GM21737 (cell line): ENCODE results near the gene DXO.

Source experiments
- ATAC-seq: cut with Tn5 transposase; IDR thresholded peaks from one replicate; pipeline ENCODE4 v1.9.1; 2021; ENCODE audit warnings: mild to moderate bottlenecking, moderate library complexity; ENCODE audit not compliant: unreplicated experiment

DXO gene

GRCh38 chr6:31958741-31959739 is 12.9 kb downstream of the DXO start, which contains the start of the genes NELFE and SKIC2:
Gene NELFE, minus strand, starts transcription at chr6:31958971. Its CDS starts 525 bp downstream, at chr6:31958446.
Gene SKIC2, plus strand, starts transcription at chr6:31959175. Its CDS starts 18 bp downstream, at chr6:31959193.
- ATAC-seq = peak; percentile 95

DNA sequence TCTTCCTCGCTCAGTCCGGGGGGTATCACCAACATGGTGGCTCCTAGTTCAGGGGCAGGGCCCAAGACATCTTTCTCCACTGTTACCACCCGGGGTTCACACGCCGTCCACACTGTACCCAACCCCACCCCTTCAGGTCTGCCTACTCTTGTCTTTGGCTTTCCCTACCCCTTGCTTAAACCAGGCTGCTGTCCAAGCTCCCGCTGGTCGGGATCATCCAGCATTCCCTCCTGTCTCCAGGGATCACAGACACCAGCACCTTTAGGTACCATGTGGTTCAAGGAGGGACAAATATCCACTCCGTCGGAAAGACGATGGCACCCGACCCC is 13.6 kb downstream of the DXO start:
- no peak for ATAC-seq

DNA sequence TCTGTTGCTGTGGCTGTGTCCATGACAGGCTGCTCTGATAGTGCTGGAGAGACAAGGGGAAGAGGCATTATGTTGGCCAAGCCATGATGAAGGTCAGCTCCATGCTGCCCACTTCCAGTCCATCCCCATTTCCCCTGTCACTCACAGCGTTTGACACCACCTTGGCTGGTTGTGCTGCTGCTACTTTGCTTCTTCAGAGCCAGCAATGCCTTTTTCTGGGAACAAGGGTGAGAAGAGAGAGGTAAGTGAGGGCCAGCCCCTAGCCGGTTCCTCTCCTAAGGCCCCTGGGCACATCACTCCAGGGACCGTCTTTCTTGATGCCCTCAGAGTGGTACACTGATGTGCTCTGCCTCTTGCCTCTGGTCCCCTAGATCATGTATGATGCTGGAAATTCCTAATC is 15.1 kb downstream of the DXO start:
- no peak for ATAC-seq

GRCh38 chr6:31954511-31954910 is 17.4 kb downstream of the DXO start:
- no peak for ATAC-seq

DNA sequence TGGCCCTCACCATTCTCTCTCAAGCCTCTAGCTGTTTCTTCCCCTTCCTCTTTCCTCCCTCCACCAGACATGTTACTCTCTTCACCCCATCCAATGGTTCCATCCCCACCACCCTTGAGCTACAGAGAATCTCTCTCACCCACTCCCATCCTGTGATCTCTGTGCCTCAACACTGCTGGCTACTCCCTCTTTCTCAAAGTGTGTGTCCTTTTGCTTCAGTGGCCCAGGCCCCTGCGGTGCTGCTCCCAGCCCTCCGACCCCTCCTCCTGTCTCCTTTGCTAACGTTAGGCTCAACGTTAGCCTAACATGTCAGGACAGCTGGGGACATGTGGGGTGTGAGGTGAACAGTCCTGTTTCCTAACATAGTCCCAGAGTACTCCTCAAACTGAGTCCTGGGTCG is 19.0 kb downstream of the DXO start:
- no peak for ATAC-seq

GRCh38 chr6:31952140-31952805 is 19.7 kb downstream of the DXO start:
- ATAC-seq = no peak

- no peak for ATAC-seq
These were observed 21.9 kb downstream of the DXO start for GRCh38 chr6:31949926-31950548.

DNA sequence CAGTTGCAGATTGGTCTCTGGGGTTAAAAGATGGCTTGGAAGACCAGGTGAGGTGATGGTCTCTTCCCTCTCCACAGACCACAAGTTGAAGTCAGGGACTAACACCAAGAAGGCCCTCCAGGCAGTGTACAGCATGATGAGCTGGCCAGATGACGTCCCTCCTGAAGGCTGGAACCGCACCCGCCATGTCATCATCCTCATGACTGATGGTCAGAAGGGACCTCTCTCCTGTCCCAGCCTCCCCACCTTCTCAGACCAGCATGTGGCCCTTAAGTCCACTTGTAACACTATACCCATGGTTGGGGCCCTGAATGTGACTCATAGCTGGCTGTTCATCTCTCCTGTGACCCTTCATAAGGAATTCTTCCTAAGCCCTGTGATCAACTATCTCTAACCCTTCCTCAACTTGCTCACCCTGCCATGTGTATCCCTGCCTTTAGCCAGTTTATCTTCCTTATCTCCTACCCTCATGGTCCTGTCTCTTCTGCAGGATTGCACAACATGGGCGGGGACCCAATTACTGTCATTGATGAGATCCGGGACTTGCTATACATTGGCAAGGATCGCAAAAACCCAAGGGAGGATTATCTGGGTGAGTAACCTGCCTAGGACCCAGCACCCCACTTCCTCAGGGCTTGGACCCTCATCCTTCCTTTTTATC is 23.1 kb downstream of the DXO start:
- no peak for ATAC-seq

DNA sequence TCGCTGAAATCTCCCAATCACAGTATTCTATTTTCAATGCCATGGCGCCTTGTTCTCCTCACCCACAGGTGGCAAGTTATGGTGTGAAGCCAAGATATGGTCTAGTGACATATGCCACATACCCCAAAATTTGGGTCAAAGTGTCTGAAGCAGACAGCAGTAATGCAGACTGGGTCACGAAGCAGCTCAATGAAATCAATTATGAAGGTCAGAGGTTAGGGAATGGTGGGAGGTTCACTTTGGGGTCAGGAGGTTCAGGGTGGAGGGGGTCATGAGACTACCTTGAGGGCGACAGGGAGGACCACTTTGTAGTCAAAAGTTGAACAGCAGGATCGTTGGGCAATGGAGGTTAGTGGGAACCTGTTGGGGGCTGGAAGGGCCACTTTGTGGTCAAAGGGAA is 23.6 kb downstream of the DXO start:
- no peak for ATAC-seq

GRCh38 chr6:31947864-31948263 is 24.1 kb downstream of the DXO start:
- ATAC-seq = no peak

DNA sequence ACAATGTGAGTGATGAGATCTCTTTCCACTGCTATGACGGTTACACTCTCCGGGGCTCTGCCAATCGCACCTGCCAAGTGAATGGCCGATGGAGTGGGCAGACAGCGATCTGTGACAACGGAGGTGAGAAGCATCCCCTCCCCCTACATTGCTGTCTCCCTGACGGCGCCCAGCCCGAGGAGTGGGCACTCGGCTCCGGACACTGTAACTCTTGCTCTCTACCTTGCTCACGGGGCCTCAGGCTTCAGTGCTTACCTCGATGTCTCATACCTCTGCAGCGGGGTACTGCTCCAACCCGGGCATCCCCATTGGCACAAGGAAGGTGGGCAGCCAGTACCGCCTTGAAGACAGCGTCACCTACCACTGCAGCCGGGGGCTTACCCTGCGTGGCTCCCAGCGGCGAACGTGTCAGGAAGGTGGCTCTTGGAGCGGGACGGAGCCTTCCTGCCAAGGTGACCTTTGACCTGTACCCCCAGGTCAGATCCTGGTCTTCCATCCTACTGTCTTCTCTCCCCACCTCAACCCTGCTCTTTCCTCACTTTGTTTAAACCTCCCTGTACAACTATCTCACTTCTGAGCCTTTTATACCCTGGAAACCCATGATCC is 24.8 kb downstream of the DXO start:
- ATAC-seq = no peak

DNA sequence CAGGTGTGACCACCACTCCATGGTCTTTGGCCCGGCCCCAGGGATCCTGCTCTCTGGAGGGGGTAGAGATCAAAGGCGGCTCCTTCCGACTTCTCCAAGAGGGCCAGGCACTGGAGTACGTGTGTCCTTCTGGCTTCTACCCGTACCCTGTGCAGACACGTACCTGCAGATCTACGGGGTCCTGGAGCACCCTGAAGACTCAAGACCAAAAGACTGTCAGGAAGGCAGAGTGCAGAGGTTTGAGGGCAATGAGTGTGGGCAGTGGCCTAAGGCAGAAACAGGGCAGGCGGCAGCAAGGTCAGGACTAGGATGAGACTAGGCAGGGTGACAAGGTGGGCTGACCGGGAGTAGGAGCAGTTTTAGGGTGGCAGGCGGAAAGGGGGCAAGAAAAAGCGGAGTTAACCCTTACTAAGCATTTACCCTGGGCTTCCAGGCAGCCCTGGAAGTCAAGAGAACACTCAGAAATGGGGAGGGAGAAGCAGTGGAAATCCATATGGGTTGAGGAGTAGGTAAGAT is 25.5 kb downstream of the DXO start:
- ATAC-seq = no peak

DNA sequence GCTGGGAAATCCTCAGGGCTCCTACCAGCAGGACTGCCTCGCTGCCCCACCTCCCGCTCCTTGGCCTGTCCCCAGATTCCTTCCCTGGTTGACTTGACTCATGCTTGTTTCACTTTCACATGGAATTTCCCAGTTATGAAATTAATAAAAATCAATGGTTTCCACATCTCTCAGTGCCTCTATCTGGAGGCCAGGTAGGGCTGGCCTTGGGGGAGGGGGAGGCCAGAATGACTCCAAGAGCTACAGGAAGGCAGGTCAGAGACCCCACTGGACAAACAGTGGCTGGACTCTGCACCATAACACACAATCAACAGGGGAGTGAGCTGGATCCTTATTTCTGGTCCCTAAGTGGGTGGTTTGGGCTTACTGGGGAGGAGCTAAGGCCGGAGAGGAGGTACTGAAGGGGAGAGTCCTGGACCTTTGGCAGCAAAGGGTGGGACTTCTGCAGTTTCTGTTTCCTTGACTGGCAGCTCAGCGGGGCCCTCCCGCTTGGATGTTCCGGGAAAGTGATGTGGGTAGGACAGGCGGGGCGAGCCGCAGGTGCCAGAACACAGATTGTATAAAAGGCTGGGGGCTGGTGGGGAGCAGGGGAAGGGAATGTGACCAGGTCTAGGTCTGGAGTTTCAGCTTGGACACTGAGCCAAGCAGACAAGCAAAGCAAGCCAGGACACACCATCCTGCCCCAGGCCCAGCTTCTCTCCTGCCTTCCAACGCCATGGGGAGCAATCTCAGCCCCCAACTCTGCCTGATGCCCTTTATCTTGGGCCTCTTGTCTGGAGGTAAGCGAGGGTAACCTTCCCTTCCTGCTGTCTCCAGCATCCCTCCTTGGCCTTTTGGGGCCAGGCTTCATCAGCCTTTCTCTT is 26.2 kb downstream of the DXO start, which contains the start of gene CFB:
CFB (plus strand) TSS at position 589 of the 863 bp plus-strand sequence; CDS start at position 716, 127 bp downstream.
- no peak for ATAC-seq

GRCh38 chr6:31945154-31945506 is 26.8 kb downstream of the DXO start:
- no peak for ATAC-seq

DNA sequence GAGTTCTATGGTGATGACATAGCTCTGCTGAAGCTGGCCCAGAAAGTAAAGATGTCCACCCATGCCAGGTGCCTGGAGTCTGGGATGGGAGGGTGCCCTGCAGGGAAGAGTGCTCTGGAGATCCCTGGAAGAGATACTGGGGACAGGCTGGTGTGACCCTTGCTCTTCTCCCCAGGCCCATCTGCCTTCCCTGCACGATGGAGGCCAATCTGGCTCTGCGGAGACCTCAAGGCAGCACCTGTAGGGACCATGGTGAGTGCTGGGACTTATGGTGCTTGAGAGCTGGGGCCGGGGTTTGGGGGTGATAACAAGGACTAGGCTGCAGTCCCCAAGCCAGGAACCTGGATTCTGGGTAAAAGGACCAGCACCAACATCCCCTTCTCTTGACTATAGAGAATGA is 28.2 kb downstream of the DXO start:
- no peak for ATAC-seq

DNA sequence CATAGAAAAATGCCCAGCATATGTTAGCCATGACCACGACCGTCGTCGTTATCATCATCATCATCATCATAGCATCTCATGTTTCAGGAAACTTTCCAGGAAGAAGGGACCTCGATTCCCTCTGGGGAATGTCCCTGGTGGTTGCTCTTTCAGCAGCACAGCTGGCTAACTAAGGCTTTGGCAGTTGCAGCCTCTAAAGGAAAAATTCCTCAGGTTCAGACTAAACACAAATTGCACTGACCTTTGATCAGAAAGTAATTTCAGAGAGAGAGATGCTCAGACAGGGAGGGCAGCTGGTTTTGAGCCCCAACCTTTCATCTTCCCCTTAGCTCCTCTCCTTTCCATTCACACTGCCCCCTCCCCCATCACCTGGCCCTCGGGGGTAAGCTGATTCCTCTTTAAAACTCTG is 31.7 kb downstream of the DXO start:
- ATAC-seq = no peak

DNA sequence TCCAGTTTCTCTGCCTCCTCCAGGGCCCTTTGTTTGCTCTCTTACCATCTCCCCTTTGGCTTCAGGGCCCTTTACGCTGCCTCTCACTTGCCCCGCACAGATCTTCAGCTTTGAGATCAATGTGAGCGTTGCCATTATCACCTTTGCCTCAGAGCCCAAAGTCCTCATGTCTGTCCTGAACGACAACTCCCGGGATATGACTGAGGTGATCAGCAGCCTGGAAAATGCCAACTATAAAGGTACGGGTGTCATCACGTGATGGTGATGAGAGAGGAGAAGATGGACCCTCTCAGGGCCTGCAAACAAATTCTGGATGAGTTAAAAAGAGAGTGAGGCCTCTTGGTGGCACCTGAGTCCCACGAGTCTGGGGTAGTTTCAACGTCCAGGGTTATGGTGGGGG is 36.1 kb downstream of the DXO start:
- ATAC-seq = no peak

- ATAC-seq = no peak
These were observed 36.9 kb downstream of the DXO start for GRCh38 chr6:31935021-31935420.

GRCh38 chr6:31933537-31933936 is 38.4 kb downstream of the DXO start:
- ATAC-seq = no peak
